ENCODE measurements around the gene KLHDC7A.

- TF ChIP-seq CTCF (IDR thresholded peaks at IDR 0.05), result no peak
- no peak for TF ChIP-seq CBX2 (IDR thresholded peaks at IDR 0.05; ENCODE audit: borderline replicate concordance, low read depth)
- TF ChIP-seq, protein P1, sequence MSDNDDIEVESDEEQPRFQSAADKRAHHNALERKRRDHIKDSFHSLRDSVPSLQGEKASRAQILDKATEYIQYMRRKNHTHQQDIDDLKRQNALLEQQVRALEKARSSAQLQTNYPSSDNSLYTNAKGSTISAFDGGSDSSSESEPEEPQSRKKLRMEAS (IDR thresholded peaks at IDR 0.05), result no peak
- no peak for TF ChIP-seq POLR2A (IDR thresholded peaks at IDR 0.05; ENCODE audit: low read length)
- no peak for TF ChIP-seq KDM5A (IDR thresholded peaks at IDR 0.05)
Measured at GRCh38 chr1:18527921-18528320, 47.2 kb downstream of the KLHDC7A start.
